Natural killer cell (primary cell): ENCODE results near the gene BCAP31. TPM values are rescaled to one million over a fixed set of nuclear protein-coding genes. Genes with fewer than 3 reads are reported as not detected.
"Not testable (repeated sequence)": the region's sequence is repeated elsewhere in the genome, so short reads cannot be mapped to it uniquely, and the experiment has no call there.

Experiments
- ATAC-seq, 3 donors: fragments of 150-1000 bp in 2 of 3; fragments of 200-7000 bp in 1 of 3; cut with Tn5 transposase; 1 replicate in 1 of 3; 2 replicates in 2 of 3; pipeline ENCODE4 v1.10.0; 2021; ENCODE audit warnings: mild to moderate bottlenecking in 2 of 3, moderate library complexity in 2 of 3
- DNase-seq, 2 donors: peaks; one replicate each; pipeline versions ENCODE4 v3.0.0 to v3.0.0-alpha.2; 2013 to 2021; ENCODE audit warnings: mixed read lengths in 1 of 2
- H3K27ac ChIP-seq: one replicate; pipeline ENCODE4 v1.5.1; 2013; ENCODE audit warnings: mild to moderate bottlenecking, low read length
- H3K27me3 ChIP-seq: one replicate; pipeline ENCODE4 v1.6.1; 2013; ENCODE audit warnings: low read length; ENCODE audit not compliant: control insufficient read depth, insufficient read depth
- H3K36me3 ChIP-seq: one replicate; pipeline ENCODE4 v1.6.1; 2013; ENCODE audit warnings: low read length; ENCODE audit not compliant: control insufficient read depth, insufficient read depth
- H3K4me1 ChIP-seq: one replicate; pipeline ENCODE4 v1.6.1; 2013; ENCODE audit warnings: low read length; ENCODE audit not compliant: control insufficient read depth, insufficient read depth
- H3K4me3 ChIP-seq: one replicate; pipeline ENCODE4 v1.5.1; 2013; ENCODE audit warnings: low read length
- H3K9me3 ChIP-seq: one replicate; pipeline ENCODE4 v1.6.1; 2013; ENCODE audit warnings: low read length; ENCODE audit not compliant: control insufficient read depth, insufficient read depth
- H3K27ac Mint-ChIP-seq, 2 donors: one replicate each; pipeline ENCODE4 v1.8.0; 2022; ENCODE audit warnings: mild to moderate bottlenecking in 2 of 2, mixed read lengths in 2 of 2, moderate library complexity in 1 of 2
- H3K27me3 Mint-ChIP-seq, 2 donors: one replicate each; pipeline ENCODE4 v1.8.0; 2022; ENCODE audit warnings: low read depth in 2 of 2, mixed read lengths in 2 of 2
- H3K36me3 Mint-ChIP-seq: one replicate; pipeline ENCODE4 v1.8.0; 2022; ENCODE audit warnings: mixed read lengths
- H3K4me1 Mint-ChIP-seq, 2 donors: one replicate each; pipeline ENCODE4 v1.8.0; 2022; ENCODE audit warnings: mixed read lengths in 2 of 2
- H3K4me3 Mint-ChIP-seq: one replicate; pipeline ENCODE4 v1.8.0; 2022; ENCODE audit warnings: mild to moderate bottlenecking, moderate library complexity, mixed read lengths
- H3K9me3 Mint-ChIP-seq, 2 donors: one replicate each; pipeline ENCODE4 v1.8.0; 2022; ENCODE audit warnings: mixed read lengths in 2 of 2
- CTCF ChIP-seq: fragments of 200-600 bp; IDR thresholded peaks from one replicate; pipeline ENCODE4 v1.8.0; 2022; ENCODE audit warnings: antibody characterized with exemption
- WGBS: methylation state at CpG from one replicate; pipeline ENCODE4 v1.1.7; 2013; ENCODE audit warnings: missing lambda C conversion rate; ENCODE audit not compliant: insufficient coverage; 5-methylcytosine and 5-hydroxymethylcytosine counted together
- intact Hi-C: fragments of 100-400 bp; cut with micrococcal nuclease; formaldehyde crosslinking; loops from one replicate; pipeline ENCODE4 v1.14.2; 2022
- total RNA-seq, 4 donors: library from RNA; stranded (reverse); fragments of 120-200 nt in 1 of 4; gene quantifications; one replicate each; pipeline versions ENCODE4 v1.2.3 to v1.2.4, GENCODE V29; 2013 to 2022

BCAP31 gene
- total RNA-seq, 3 donors from 2014 or later (not counting 1 experiment from before 2014, with no cell fraction given), result 109 to 131 (median 119) TPM

GRCh38 chrX:153750127-153750774, 26.1 kb upstream of the BCAP31 start:
- WGBS, result 80% methylated on average over 10 of the region's 12 CpGs
- DNase-seq (no peak), ATAC-seq (no peak)
- Histone ChIP-seq H3K4me3 (no peak overlapping the region), H3K27me3 (no peaks in the 10 kb centered on the region), H3K27ac (no peak overlapping the region), H3K36me3 (no peaks in the 10 kb centered on the region), H3K9me3 (no peaks in the 10 kb centered on the region), H3K4me1 (no peaks in the 10 kb centered on the region)
- H3K9me3 Mint-ChIP-seq, result no peaks in the 10 kb centered on the region
- H3K36me3 Mint-ChIP-seq, result no peaks in the 10 kb centered on the region
- intact Hi-C loops, result no loop called here
- peaks cover 10 to 24% of the 10 kb centered on the region in 2 donors for H3K27me3 Mint-ChIP-seq
- no peaks in the 10 kb centered on the region for H3K4me1 Mint-ChIP-seq
- H3K4me3 Mint-ChIP-seq, result no peak overlapping the region
- no peak for TF ChIP-seq CTCF
- no peak overlapping the region for H3K27ac Mint-ChIP-seq

GRCh38 chrX:153749017-153749416, 24.8 kb upstream of the BCAP31 start:
- H3K4me3 Mint-ChIP-seq, DNase-seq, H3K4me1 ChIP-seq, ATAC-seq, H3K27ac Mint-ChIP-seq, H3K36me3 ChIP-seq, H3K36me3 Mint-ChIP-seq, H3K4me3 ChIP-seq, H3K4me1 Mint-ChIP-seq, intact Hi-C loops, H3K27me3 ChIP-seq, H3K9me3 Mint-ChIP-seq, H3K9me3 ChIP-seq, H3K27ac ChIP-seq: not testable (repeated sequence)
- 90% methylated on average over 7 of the region's 7 CpGs for WGBS
- peaks cover 13 to 24% of the 10 kb centered on the region in 2 donors for H3K27me3 Mint-ChIP-seq

- DNase-seq, H3K4me1 ChIP-seq, H3K9me3 Mint-ChIP-seq, H3K27ac ChIP-seq, intact Hi-C loops, ATAC-seq, H3K4me3 Mint-ChIP-seq, H3K4me3 ChIP-seq, H3K27me3 ChIP-seq, H3K36me3 Mint-ChIP-seq, H3K4me1 Mint-ChIP-seq, H3K36me3 ChIP-seq, H3K27ac Mint-ChIP-seq, H3K9me3 ChIP-seq: not testable (repeated sequence)
- 100% methylated on average over 2 of the region's 6 CpGs for WGBS
- H3K27me3 Mint-ChIP-seq, result peaks cover 13 to 24% of the 10 kb centered on the region in 2 donors
Observed at GRCh38 chrX:153746991-153747390, 22.8 kb upstream of the BCAP31 start.

GRCh38 chrX:153746359-153746758, 22.2 kb upstream of the BCAP31 start:
- Histone ChIP-seq H3K4me1 (peaks cover 5% of the 10 kb centered on the region), H3K36me3 (no peaks in the 10 kb centered on the region), H3K27me3 (no peaks in the 10 kb centered on the region), H3K27ac (no peak overlapping the region), H3K9me3 (no peaks in the 10 kb centered on the region), H3K4me3 (no peak overlapping the region)
- no peak overlapping the region for H3K4me3 Mint-ChIP-seq
- H3K4me1 Mint-ChIP-seq, result peaks cover 0 to 7% of the 10 kb centered on the region in 2 donors
- no peak for TF ChIP-seq CTCF
- intact Hi-C loops, result no loop called here
- no peaks in the 10 kb centered on the region for H3K9me3 Mint-ChIP-seq
- peaks cover 13 to 24% of the 10 kb centered on the region in 2 donors for H3K27me3 Mint-ChIP-seq
- DNase-seq (no peak), ATAC-seq (no peak)
- no peak overlapping the region for H3K27ac Mint-ChIP-seq
- 87% methylated on average over 3 of the region's 3 CpGs for WGBS
- no peaks in the 10 kb centered on the region for H3K36me3 Mint-ChIP-seq

GRCh38 chrX:153745067-153745433, 20.9 kb upstream of the BCAP31 start:
- H3K27ac Mint-ChIP-seq, ATAC-seq, H3K36me3 Mint-ChIP-seq, H3K9me3 ChIP-seq, H3K9me3 Mint-ChIP-seq, H3K4me3 ChIP-seq, H3K4me3 Mint-ChIP-seq, H3K4me1 ChIP-seq, intact Hi-C loops, H3K4me1 Mint-ChIP-seq, DNase-seq, H3K36me3 ChIP-seq, H3K27me3 ChIP-seq, H3K27ac ChIP-seq: not testable (repeated sequence)
- H3K27me3 Mint-ChIP-seq, result peaks cover 13 to 24% of the 10 kb centered on the region in 2 donors
- WGBS, result 32% methylated on average over 10 of the region's 12 CpGs
